HepG2 (cell line): ENCODE measurements around the gene ACSL6. TPM values are rescaled to one million over a fixed set of nuclear protein-coding genes. Genes with fewer than 3 reads are reported as not detected.
A peak's percentile ranks its signal among the peaks of the same experiment; 100 is the strongest.

Source experiments
- CBFB ChIP-seq: sonication (generic); formaldehyde crosslinking; IDR thresholded peaks from 2 replicates; pipeline ENCODE4 v1.4.0; 2020; ENCODE audit warnings: missing genetic modification reagents
- HMG20A ChIP-seq: IDR thresholded peaks from 2 replicates; pipeline ENCODE4 v1.6.1; 2016; ENCODE audit warnings: borderline replicate concordance
- MATR3 ChIP-seq: sonication (generic); formaldehyde crosslinking; IDR thresholded peaks from 2 replicates; pipeline ENCODE4 v1.4.0; 2020; ENCODE audit warnings: missing genetic modification reagents
- RARG ChIP-seq: sonication (generic); formaldehyde crosslinking; IDR thresholded peaks from 2 replicates; pipeline ENCODE4 v1.4.0; 2020; ENCODE audit warnings: low read depth, mild to moderate bottlenecking, missing genetic modification reagents
- REPIN1 ChIP-seq: sonication (generic); formaldehyde crosslinking; IDR thresholded peaks from 2 replicates; pipeline ENCODE4 v1.8.0; 2022; ENCODE audit warnings: missing genetic modification reagents, low read depth, mild to moderate bottlenecking, borderline replicate concordance
- ZNF136 ChIP-seq: sonication (generic); formaldehyde crosslinking; IDR thresholded peaks from 2 replicates; pipeline ENCODE4 v1.8.1; 2022; ENCODE audit warnings: low read depth, mild to moderate bottlenecking, moderate library complexity, missing genetic modification reagents
- ZNF225 ChIP-seq: sonication (generic); formaldehyde crosslinking; IDR thresholded peaks from 2 replicates; pipeline ENCODE4 v1.4.0; 2020; ENCODE audit warnings: mild to moderate bottlenecking, missing genetic modification reagents
- ZNF24 ChIP-seq: fragments of 450-650 bp; IDR thresholded peaks from 2 replicates; pipeline ENCODE4 v1.6.1; 2017; ENCODE audit warnings: antibody characterized with exemption, mild to moderate bottlenecking
- ZNF251 ChIP-seq: sonication (generic); formaldehyde crosslinking; IDR thresholded peaks from 2 replicates; pipeline ENCODE4 v1.9.0; 2021; ENCODE audit warnings: mild to moderate bottlenecking, missing genetic modification reagents
- ZNF772 ChIP-seq: sonication (generic); formaldehyde crosslinking; IDR thresholded peaks from 2 replicates; pipeline ENCODE4 v1.5.0; 2020; ENCODE audit warnings: mild to moderate bottlenecking, missing genetic modification reagents
- ZNF776 ChIP-seq: sonication (generic); formaldehyde crosslinking; IDR thresholded peaks from 2 replicates; pipeline ENCODE4 v1.4.0; 2020; ENCODE audit warnings: mild to moderate bottlenecking, missing genetic modification reagents
- ZNF792 ChIP-seq: IDR thresholded peaks from 2 replicates; pipeline ENCODE4 v1.6.1; 2016
- polyA plus RNA-seq, 8 experiments: library from polyadenylated mRNA; depleted of rRNA in 3 of 8; stranded (reverse) in 7 of 8; unstranded in 1 of 8; fragments of >200 nt; fragmentation: Illumina TruSeq in 4 of 8; extraction: Trizol in 4 of 8; gene quantifications; 2 replicates each; pipeline versions ENCODE4 v1.2.1 to v1.2.3, GENCODE V29; 2011 to 2016; ENCODE audit warnings: low read depth in 4 of 8, missing spikeins in 1 of 8, mixed read lengths in 1 of 8; ENCODE audit not compliant: insufficient read depth in 1 of 8
- total RNA-seq, 5 experiments: library from RNA; depleted of rRNA; stranded (reverse); fragments of >200 nt; fragmentation: Illumina TruSeq; extraction: Trizol; gene quantifications; 2 replicates each; pipeline ENCODE4 v1.2.3, GENCODE V29; 2016; ENCODE audit warnings: low read depth in 1 of 5
- TF ChIP-seq, protein P1 (sequence below): sonication (generic); formaldehyde crosslinking; IDR thresholded peaks from 2 replicates; pipeline ENCODE4 v1.4.0; 2020; ENCODE audit warnings: missing genetic modification reagents, borderline replicate concordance
- TF ChIP-seq, protein P2 (sequence below): sonication (generic); formaldehyde crosslinking; IDR thresholded peaks from 2 replicates; pipeline ENCODE4 v1.5.1; 2020; ENCODE audit warnings: missing genetic modification reagents, mild to moderate bottlenecking, borderline replicate concordance
- TF ChIP-seq, protein P3 (sequence below): sonication (generic); formaldehyde crosslinking; IDR thresholded peaks from 2 replicates; pipeline ENCODE4 v1.5.1; 2020; ENCODE audit warnings: missing genetic modification reagents, mild to moderate bottlenecking, borderline replicate concordance
- TF ChIP-seq, protein P4 (sequence below): sonication (generic); formaldehyde crosslinking; IDR thresholded peaks from 2 replicates; pipeline ENCODE4 v1.5.1; 2020; ENCODE audit warnings: mild to moderate bottlenecking, moderate library complexity, missing genetic modification reagents
- TF ChIP-seq, protein P5 (sequence below): IDR thresholded peaks from 2 replicates; pipeline ENCODE4 v1.6.1; 2012; ENCODE audit warnings: low read length, improper control_type of control experiment

ACSL6 gene
- total and polyA plus RNA-seq, 2 of the 13 experiments (the other 11 are each of a cell fraction or from before 2014, with no cell fraction given) = 3.7 to 3.8 TPM

DNA sequence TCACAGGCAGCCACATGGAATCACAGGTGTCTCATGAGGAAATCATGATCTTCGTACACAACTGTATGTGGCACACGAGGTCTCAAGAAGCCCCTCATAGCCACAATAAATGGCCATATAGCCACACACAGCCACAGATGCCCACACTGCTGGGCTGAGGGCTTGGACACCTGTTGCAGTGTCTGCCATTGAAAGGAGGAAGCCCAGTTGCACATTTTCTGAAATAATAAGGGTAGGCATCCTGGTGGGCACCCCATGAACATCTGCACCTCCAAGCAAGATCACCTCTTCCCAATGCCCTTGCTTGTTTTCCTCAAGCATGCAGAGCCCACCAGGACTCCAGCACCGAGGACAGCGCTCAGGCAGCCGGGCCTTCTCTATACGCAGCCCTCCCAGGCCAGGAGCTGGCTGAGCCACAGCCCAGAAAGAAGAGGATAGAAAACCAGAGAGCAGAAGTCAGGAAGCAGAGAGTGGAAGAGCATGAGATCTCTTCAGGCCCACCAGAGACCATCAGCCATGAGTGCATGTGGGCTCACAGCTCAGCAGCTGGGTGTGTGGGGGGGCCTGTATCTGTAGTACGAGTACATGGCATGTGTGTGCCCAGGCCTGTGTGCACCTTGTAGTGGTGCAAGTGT lies 1.0 kb upstream of the ACSL6 start (continued):
- TF ChIP-seq, protein P1, sequence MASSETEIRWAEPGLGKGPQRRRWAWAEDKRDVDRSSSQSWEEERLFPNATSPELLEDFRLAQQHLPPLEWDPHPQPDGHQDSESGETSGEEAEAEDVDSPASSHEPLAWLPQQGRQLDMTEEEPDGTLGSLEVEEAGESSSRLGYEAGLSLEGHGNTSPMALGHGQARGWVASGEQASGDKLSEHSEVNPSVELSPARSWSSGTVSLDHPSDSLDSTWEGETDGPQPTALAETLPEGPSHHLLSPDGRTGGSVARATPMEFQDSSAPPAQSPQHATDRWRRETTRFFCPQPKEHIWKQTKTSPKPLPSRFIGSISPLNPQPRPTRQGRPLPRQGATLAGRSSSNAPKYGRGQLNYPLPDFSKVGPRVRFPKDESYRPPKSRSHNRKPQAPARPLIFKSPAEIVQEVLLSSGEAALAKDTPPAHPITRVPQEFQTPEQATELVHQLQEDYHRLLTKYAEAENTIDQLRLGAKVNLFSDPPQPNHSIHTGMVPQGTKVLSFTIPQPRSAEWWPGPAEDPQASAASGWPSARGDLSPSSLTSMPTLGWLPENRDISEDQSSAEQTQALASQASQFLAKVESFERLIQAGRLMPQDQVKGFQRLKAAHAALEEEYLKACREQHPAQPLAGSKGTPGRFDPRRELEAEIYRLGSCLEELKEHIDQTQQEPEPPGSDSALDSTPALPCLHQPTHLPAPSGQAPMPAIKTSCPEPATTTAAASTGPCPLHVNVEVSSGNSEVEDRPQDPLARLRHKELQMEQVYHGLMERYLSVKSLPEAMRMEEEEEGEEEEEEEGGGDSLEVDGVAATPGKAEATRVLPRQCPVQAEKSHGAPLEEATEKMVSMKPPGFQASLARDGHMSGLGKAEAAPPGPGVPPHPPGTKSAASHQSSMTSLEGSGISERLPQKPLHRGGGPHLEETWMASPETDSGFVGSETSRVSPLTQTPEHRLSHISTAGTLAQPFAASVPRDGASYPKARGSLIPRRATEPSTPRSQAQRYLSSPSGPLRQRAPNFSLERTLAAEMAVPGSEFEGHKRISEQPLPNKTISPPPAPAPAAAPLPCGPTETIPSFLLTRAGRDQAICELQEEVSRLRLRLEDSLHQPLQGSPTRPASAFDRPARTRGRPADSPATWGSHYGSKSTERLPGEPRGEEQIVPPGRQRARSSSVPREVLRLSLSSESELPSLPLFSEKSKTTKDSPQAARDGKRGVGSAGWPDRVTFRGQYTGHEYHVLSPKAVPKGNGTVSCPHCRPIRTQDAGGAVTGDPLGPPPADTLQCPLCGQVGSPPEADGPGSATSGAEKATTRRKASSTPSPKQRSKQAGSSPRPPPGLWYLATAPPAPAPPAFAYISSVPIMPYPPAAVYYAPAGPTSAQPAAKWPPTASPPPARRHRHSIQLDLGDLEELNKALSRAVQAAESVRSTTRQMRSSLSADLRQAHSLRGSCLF (CRISPR knock-in tag) = no peak
- TF ChIP-seq REPIN1 (CRISPR knock-in tag) (no peak), CBFB (CRISPR knock-in tag) (no peak), MATR3 (CRISPR knock-in tag) (no peak), HMG20A (CRISPR knock-in tag) (0 out of 2 replicates have a peak, but pooled peaks have one; percentile 44), ZNF792 (CRISPR knock-in tag) (peak; percentile 79), ZNF772 (CRISPR knock-in tag) (no peak), ZNF251 (CRISPR knock-in tag) (no peak), RARG (CRISPR knock-in tag) (no peak), ZNF24 (no peak), ZNF136 (CRISPR knock-in tag) (no peak), ZNF225 (CRISPR knock-in tag) (0 out of 2 replicates have a peak, but pooled peaks have one; percentile 73), ZNF776 (CRISPR knock-in tag) (no peak)
- TF ChIP-seq, protein P2, sequence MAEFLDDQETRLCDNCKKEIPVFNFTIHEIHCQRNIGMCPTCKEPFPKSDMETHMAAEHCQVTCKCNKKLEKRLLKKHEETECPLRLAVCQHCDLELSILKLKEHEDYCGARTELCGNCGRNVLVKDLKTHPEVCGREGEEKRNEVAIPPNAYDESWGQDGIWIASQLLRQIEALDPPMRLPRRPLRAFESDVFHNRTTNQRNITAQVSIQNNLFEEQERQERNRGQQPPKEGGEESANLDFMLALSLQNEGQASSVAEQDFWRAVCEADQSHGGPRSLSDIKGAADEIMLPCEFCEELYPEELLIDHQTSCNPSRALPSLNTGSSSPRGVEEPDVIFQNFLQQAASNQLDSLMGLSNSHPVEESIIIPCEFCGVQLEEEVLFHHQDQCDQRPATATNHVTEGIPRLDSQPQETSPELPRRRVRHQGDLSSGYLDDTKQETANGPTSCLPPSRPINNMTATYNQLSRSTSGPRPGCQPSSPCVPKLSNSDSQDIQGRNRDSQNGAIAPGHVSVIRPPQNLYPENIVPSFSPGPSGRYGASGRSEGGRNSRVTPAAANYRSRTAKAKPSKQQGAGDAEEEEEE = no peak
- TF ChIP-seq, protein P3, sequence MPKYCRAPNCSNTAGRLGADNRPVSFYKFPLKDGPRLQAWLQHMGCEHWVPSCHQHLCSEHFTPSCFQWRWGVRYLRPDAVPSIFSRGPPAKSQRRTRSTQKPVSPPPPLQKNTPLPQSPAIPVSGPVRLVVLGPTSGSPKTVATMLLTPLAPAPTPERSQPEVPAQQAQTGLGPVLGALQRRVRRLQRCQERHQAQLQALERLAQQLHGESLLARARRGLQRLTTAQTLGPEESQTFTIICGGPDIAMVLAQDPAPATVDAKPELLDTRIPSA = no peak
- TF ChIP-seq, protein P4, sequence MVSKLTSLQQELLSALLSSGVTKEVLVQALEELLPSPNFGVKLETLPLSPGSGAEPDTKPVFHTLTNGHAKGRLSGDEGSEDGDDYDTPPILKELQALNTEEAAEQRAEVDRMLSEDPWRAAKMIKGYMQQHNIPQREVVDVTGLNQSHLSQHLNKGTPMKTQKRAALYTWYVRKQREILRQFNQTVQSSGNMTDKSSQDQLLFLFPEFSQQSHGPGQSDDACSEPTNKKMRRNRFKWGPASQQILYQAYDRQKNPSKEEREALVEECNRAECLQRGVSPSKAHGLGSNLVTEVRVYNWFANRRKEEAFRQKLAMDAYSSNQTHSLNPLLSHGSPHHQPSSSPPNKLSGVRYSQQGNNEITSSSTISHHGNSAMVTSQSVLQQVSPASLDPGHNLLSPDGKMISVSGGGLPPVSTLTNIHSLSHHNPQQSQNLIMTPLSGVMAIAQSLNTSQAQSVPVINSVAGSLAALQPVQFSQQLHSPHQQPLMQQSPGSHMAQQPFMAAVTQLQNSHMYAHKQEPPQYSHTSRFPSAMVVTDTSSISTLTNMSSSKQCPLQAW = no peak
- TF ChIP-seq, protein P5, sequence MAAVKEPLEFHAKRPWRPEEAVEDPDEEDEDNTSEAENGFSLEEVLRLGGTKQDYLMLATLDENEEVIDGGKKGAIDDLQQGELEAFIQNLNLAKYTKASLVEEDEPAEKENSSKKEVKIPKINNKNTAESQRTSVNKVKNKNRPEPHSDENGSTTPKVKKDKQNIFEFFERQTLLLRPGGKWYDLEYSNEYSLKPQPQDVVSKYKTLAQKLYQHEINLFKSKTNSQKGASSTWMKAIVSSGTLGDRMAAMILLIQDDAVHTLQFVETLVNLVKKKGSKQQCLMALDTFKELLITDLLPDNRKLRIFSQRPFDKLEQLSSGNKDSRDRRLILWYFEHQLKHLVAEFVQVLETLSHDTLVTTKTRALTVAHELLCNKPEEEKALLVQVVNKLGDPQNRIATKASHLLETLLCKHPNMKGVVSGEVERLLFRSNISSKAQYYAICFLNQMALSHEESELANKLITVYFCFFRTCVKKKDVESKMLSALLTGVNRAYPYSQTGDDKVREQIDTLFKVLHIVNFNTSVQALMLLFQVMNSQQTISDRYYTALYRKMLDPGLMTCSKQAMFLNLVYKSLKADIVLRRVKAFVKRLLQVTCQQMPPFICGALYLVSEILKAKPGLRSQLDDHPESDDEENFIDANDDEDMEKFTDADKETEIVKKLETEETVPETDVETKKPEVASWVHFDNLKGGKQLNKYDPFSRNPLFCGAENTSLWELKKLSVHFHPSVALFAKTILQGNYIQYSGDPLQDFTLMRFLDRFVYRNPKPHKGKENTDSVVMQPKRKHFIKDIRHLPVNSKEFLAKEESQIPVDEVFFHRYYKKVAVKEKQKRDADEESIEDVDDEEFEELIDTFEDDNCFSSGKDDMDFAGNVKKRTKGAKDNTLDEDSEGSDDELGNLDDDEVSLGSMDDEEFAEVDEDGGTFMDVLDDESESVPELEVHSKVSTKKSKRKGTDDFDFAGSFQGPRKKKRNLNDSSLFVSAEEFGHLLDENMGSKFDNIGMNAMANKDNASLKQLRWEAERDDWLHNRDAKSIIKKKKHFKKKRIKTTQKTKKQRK = no peak
